ENCODE data around the gene CARMIL1. TPM values are rescaled to one million over a fixed set of nuclear protein-coding genes. Genes with fewer than 3 reads are reported as not detected.
"Not testable (repeated sequence)": the region's sequence is repeated elsewhere in the genome, so short reads cannot be mapped to it uniquely, and the experiment has no call there.

The CARMIL1 gene
- total RNA-seq, 1 experiment from 2014 or later: 25.9 TPM

DNA sequence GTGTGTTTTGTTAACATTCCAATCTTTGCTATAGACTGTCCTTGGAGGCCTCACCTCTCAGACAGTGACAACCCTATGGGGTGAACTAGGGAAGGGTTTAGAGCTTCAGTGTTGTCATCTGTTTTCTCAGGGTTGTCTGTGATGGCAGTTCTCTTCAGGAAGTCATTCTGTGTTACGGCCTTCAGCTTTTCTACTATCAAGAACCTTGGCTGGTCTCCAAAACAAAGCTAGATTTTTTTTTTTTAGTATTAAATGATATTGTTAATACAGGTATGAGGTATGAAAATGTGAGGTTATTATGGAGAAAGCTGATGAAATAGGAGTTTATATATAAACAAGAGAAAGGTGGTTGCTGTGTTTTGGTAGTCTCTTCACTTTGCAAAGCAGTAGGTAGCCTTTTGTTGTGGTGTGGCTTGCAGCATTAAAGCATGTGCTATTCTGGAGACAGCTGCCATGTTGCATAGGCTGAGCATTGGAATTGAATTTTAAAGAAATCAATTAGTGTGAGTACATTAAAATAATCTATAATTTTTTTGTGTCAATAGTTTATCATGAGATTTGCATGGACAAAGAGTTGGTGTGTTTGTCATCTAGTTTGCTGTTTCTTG, 162.6 kb downstream of the CARMIL1 start:
- no peaks in the 10 kb centered on the region for H3K9me3 ChIP-seq
- H3K27me3 Mint-ChIP-seq (ENCODE audit: insufficient read depth, unreplicated experiment): no peaks in the 10 kb centered on the region
- H3K9me3 Mint-ChIP-seq (ENCODE audit: unreplicated experiment): peaks cover 7% of the 10 kb centered on the region
- no TSS peak for BruUV-seq (replicated peaks)
- no peaks in the 10 kb centered on the region for H3K4me1 Mint-ChIP-seq (ENCODE audit: low read depth, unreplicated experiment)
- no peaks in the 10 kb centered on the region for H3K4me1 ChIP-seq
- no peaks in the 10 kb centered on the region for H3K27me3 ChIP-seq (replicated peaks; ENCODE audit: control insufficient read depth, insufficient read depth, low read length)
- H3K36me3 ChIP-seq (ENCODE audit: control insufficient read depth, insufficient read depth, low read length): no peaks in the 10 kb centered on the region
- H3K4me3 Mint-ChIP-seq (ENCODE audit: unreplicated experiment): no peak overlapping the region
- H3K4me3 ChIP-seq (ENCODE audit: low read depth, low read length): no peak overlapping the region
- H3K36me3 Mint-ChIP-seq (ENCODE audit: insufficient read depth, unreplicated experiment): no peaks in the 10 kb centered on the region
- ChIA-PET CTCF (interaction anchor here (0.5 kb wide), 1 partner anchor 176 kb away, joined by 3 read pairs; no protein-coding TSS in a partner anchor), POLR2A (no interaction called here)
- no peak for DNase-seq
- TF ChIP-seq, protein P1, sequence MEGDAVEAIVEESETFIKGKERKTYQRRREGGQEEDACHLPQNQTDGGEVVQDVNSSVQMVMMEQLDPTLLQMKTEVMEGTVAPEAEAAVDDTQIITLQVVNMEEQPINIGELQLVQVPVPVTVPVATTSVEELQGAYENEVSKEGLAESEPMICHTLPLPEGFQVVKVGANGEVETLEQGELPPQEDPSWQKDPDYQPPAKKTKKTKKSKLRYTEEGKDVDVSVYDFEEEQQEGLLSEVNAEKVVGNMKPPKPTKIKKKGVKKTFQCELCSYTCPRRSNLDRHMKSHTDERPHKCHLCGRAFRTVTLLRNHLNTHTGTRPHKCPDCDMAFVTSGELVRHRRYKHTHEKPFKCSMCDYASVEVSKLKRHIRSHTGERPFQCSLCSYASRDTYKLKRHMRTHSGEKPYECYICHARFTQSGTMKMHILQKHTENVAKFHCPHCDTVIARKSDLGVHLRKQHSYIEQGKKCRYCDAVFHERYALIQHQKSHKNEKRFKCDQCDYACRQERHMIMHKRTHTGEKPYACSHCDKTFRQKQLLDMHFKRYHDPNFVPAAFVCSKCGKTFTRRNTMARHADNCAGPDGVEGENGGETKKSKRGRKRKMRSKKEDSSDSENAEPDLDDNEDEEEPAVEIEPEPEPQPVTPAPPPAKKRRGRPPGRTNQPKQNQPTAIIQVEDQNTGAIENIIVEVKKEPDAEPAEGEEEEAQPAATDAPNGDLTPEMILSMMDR (IDR thresholded peaks at IDR 0.05; ENCODE audit: insufficient read depth in 1 of 2, low read depth in 1 of 2, low read length in 1 of 2, severe bottlenecking in 1 of 2, unreplicated experiment in 1 of 2): no peak
- intact Hi-C loops (cut with micrococcal nuclease; ENCODE audit: unreplicated experiment): no loop called here
- no peak overlapping the region for H3K27ac Mint-ChIP-seq (ENCODE audit: unreplicated experiment)

DNA sequence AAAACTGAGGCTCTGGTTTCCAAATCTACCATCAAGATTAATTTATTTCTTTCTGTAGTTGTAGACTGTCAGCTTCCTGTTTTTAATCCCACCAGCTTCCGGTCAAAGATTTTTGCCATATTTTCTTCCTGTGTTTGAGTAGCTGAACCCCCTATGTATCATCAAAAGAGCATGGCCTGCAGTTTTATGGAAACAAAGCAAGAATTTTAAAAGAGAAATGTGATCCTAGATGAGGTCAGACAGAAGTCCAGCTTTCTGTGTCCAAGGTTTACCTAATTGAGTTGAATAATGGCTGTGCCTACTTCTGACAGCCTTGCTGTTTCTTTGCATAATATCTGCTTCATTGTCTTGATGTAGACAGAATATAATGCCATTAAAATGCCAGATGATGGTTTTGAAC, 163.7 kb downstream of the CARMIL1 start:
- CTCF ChIA-PET: no interaction called here

DNA sequence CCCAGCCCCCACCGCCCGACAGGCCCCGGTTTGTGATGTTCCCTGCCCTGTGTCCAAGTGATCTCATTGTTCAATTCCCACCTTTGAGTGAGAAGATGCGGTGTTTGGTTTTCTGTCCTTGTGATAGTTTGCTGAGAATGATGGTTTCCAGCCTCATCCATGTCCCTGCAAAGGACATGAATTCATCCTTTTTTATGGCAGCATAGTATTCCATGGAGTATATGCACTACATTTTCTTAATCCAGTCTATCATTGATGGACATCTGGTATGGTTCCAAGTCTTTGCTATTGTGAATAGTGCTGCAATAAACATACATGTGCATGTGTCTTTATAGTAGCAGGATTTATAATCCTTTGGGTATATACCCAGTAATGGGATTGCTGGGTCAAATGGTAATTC, 165.3 kb downstream of the CARMIL1 start:
- H3K36me3 Mint-ChIP-seq (ENCODE audit: insufficient read depth, unreplicated experiment); H3K4me3 Mint-ChIP-seq (ENCODE audit: unreplicated experiment); CTCF ChIA-PET; BruUV-seq (replicated peaks); H3K27me3 Mint-ChIP-seq (ENCODE audit: insufficient read depth, unreplicated experiment); POLR2A ChIA-PET; H3K36me3 ChIP-seq (ENCODE audit: control insufficient read depth, insufficient read depth, low read length); H3K27me3 ChIP-seq (replicated peaks; ENCODE audit: control insufficient read depth, insufficient read depth, low read length); H3K4me1 Mint-ChIP-seq (ENCODE audit: low read depth, unreplicated experiment); H3K9me3 Mint-ChIP-seq (ENCODE audit: unreplicated experiment); H3K4me3 ChIP-seq (ENCODE audit: low read depth, low read length); DNase-seq; H3K9me3 ChIP-seq; intact Hi-C loops (cut with micrococcal nuclease; ENCODE audit: unreplicated experiment); H3K27ac Mint-ChIP-seq (ENCODE audit: unreplicated experiment); H3K4me1 ChIP-seq: not testable (repeated sequence)

More for the DNA sequence above, 163.7 kb downstream of the CARMIL1 start:
- intact Hi-C loops (cut with micrococcal nuclease; ENCODE audit: unreplicated experiment): no loop called here
- H3K9me3 ChIP-seq: no peaks in the 10 kb centered on the region
- Mint-ChIP-seq H3K4me1 (ENCODE audit: low read depth, unreplicated experiment) (no peaks in the 10 kb centered on the region), H3K4me3 (ENCODE audit: unreplicated experiment) (no peak overlapping the region), H3K9me3 (ENCODE audit: unreplicated experiment) (peaks cover 7% of the 10 kb centered on the region), H3K36me3 (ENCODE audit: insufficient read depth, unreplicated experiment) (no peaks in the 10 kb centered on the region), H3K27me3 (ENCODE audit: insufficient read depth, unreplicated experiment) (no peaks in the 10 kb centered on the region), H3K27ac (ENCODE audit: unreplicated experiment) (no peak overlapping the region)
- no peaks in the 10 kb centered on the region for H3K36me3 ChIP-seq (ENCODE audit: control insufficient read depth, insufficient read depth, low read length)
- DNase-seq: no peak
- no TSS peak for BruUV-seq (replicated peaks)
- no peak overlapping the region for H3K4me3 ChIP-seq (ENCODE audit: low read depth, low read length)
- no peaks in the 10 kb centered on the region for H3K4me1 ChIP-seq
- TF ChIP-seq, protein P1 (IDR thresholded peaks at IDR 0.05; ENCODE audit: insufficient read depth in 1 of 2, low read depth in 1 of 2, low read length in 1 of 2, severe bottlenecking in 1 of 2, unreplicated experiment in 1 of 2): no peak
- H3K27me3 ChIP-seq (replicated peaks; ENCODE audit: control insufficient read depth, insufficient read depth, low read length): no peaks in the 10 kb centered on the region
- POLR2A ChIA-PET: no interaction called here

Measured in Caco-2 (cell line).